Upper lobe of left lung (tissue), 4 donors: Measurements from ENCODE around the gene KCNA2.

Experiments
- EP300 ChIP-seq, 4 donors: sonication (generic); formaldehyde crosslinking; IDR thresholded peaks; one replicate each; pipeline ENCODE4 v1.5.1; 2017; ENCODE audit warnings: antibody characterized with exemption in 4 of 4, control low read depth in 2 of 4
- POLR2A ChIP-seq, 4 donors: fragments of 450-650 bp; IDR thresholded peaks; one replicate each; pipeline ENCODE4 v1.5.1; 2016 to 2017; ENCODE audit warnings: antibody characterized with exemption in 4 of 4, mild to moderate bottlenecking in 2 of 4
- POLR2AphosphoS5 ChIP-seq, 2 donors: sonication (generic); formaldehyde crosslinking; IDR thresholded peaks; one replicate each; pipeline ENCODE4 v1.5.1; 2017; ENCODE audit warnings: antibody characterized with exemption in 2 of 2
- TF ChIP-seq, protein P1 (sequence below), 6 experiments: fragments of 450-650 bp in 4 of 6; fragments of 200-600 bp in 2 of 6; sonication (generic) in 2 of 6; IDR thresholded peaks; one replicate each; pipeline ENCODE4 v1.5.1; 2016 to 2019; ENCODE audit warnings: antibody characterized with exemption in 6 of 6

DNA sequence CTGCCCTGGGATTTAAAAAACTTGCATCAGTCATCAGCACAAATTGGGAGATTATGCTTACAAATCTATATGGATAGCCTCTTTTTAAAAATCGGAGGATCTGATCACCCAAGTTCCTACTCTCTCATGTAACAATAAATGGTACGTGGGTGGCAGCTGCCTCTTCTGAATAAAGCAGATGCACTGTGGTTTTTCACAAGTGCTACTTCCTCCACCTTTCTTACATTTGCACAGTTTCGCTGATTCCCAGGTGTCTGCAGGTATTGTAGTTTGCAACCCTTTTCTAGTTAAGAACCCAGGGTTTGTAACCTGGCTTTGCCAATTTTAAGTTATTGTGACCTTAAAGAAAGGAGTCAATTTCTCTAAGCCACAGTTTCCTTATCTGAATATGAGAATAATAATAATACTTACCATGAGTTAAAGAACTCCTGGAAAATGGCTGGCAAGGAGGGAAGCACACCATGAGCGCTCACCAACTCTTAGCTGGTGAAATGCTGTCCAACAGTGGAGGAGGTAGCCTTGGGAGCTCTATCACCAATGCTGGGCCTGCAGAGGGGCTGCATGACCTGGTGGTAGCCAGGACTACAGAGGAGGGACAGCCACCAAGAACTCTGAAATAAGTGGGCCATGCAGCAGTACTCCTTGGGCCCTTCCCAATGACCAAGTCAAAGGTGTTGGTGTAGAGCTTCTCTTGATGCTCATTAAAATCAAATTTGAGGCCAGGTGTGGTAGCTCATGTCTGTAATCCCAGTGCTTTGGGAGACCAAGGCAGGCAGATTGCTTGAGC is 30.2 kb upstream of the KCNA2 start:
- TF ChIP-seq, protein P1, sequence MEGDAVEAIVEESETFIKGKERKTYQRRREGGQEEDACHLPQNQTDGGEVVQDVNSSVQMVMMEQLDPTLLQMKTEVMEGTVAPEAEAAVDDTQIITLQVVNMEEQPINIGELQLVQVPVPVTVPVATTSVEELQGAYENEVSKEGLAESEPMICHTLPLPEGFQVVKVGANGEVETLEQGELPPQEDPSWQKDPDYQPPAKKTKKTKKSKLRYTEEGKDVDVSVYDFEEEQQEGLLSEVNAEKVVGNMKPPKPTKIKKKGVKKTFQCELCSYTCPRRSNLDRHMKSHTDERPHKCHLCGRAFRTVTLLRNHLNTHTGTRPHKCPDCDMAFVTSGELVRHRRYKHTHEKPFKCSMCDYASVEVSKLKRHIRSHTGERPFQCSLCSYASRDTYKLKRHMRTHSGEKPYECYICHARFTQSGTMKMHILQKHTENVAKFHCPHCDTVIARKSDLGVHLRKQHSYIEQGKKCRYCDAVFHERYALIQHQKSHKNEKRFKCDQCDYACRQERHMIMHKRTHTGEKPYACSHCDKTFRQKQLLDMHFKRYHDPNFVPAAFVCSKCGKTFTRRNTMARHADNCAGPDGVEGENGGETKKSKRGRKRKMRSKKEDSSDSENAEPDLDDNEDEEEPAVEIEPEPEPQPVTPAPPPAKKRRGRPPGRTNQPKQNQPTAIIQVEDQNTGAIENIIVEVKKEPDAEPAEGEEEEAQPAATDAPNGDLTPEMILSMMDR (IDR thresholded peaks at IDR 0.05) = no peak
- TF ChIP-seq POLR2AphosphoS5 (IDR thresholded peaks at IDR 0.05) (no peak), POLR2A (IDR thresholded peaks at IDR 0.05) (no peak), EP300 (IDR thresholded peaks at IDR 0.05) (no peak)
